ENCODE results near the gene N4BP2.

The N4BP2 gene

GRCh38 chr4:40199179-40199670 is 142.6 kb downstream of the N4BP2 start:
- peaks cover 3% of the 10 kb centered on the region; the same call in 1 of the 2 replicates for H3F3A ChIP-seq (ENCODE audit: insufficient read depth, low read length)
- H3K9ac ChIP-seq (ENCODE audit: low read length) = peak overlapping the region; percentile 99
- H3K79me2 ChIP-seq (ENCODE audit: insufficient read depth, low read length) = peaks cover 100% of the 10 kb centered on the region
- H4K20me1 ChIP-seq (ENCODE audit: insufficient read depth, low read length) = no peaks in the 10 kb centered on the region
- H3K9me3 ChIP-seq (ENCODE audit: low read length) = no peaks in the 10 kb centered on the region
- peak overlapping the region; percentile 100 for H3K27ac ChIP-seq (ENCODE audit: low read depth, low read length, poor library complexity, severe bottlenecking)
- H3K4me3 ChIP-seq (ENCODE audit: low read depth, low read length, poor library complexity, severe bottlenecking) = peak overlapping the region; percentile 82
- no peak overlapping the region for H2AFZ ChIP-seq (ENCODE audit: low read length)
- no peak for TF ChIP-seq CTCF (IDR thresholded peaks at IDR 0.05; ENCODE audit: low read length)
- TF ChIP-seq EZH2 (IDR thresholded peaks at IDR 0.05; ENCODE audit: borderline replicate concordance, low read length) = no peak
- H3K27me3 ChIP-seq (ENCODE audit: insufficient read depth, low read length) = no peaks in the 10 kb centered on the region
- H3K4me2 ChIP-seq (ENCODE audit: low read length) = peak overlapping the region; percentile 86
- no peaks in the 10 kb centered on the region for H3K9me2 ChIP-seq (ENCODE audit: low read depth, low read length)
- H3K36me3 ChIP-seq (ENCODE audit: insufficient read depth, low read length) = peaks cover 94% of the 10 kb centered on the region
- peaks cover 54% of the 10 kb centered on the region for H3K4me1 ChIP-seq (ENCODE audit: insufficient read depth, low read length, severe bottlenecking)

- H3K4me2 ChIP-seq (ENCODE audit: low read length) = peak overlapping the region; percentile 86
- no peaks in the 10 kb centered on the region for H3K9me2 ChIP-seq (ENCODE audit: low read depth, low read length)
- H3K27ac ChIP-seq (ENCODE audit: low read depth, low read length, poor library complexity, severe bottlenecking) = peak overlapping the region; percentile 100
- no peaks in the 10 kb centered on the region for H3K27me3 ChIP-seq (ENCODE audit: insufficient read depth, low read length)
- no peaks in the 10 kb centered on the region for H3K9me3 ChIP-seq (ENCODE audit: low read length)
- H3K9ac ChIP-seq (ENCODE audit: low read length) = peak overlapping the region; percentile 99
- H3K79me2 ChIP-seq (ENCODE audit: insufficient read depth, low read length) = peaks cover 100% of the 10 kb centered on the region
- H4K20me1 ChIP-seq (ENCODE audit: insufficient read depth, low read length) = no peaks in the 10 kb centered on the region
- TF ChIP-seq EZH2 (IDR thresholded peaks at IDR 0.05; ENCODE audit: borderline replicate concordance, low read length) (no peak), CTCF (IDR thresholded peaks at IDR 0.05; ENCODE audit: low read length) (no peak)
- peaks cover 93% of the 10 kb centered on the region for H3K36me3 ChIP-seq (ENCODE audit: insufficient read depth, low read length)
- H3F3A ChIP-seq (ENCODE audit: insufficient read depth, low read length) = peaks cover 3% of the 10 kb centered on the region; the same call in 1 of the 2 replicates
- no peak overlapping the region for H2AFZ ChIP-seq (ENCODE audit: low read length)
- peak overlapping the region; percentile 82 for H3K4me3 ChIP-seq (ENCODE audit: low read depth, low read length, poor library complexity, severe bottlenecking)
- H3K4me1 ChIP-seq (ENCODE audit: insufficient read depth, low read length, severe bottlenecking) = peaks cover 60% of the 10 kb centered on the region
Measured at GRCh38 chr4:40199999-40200874, 143.6 kb downstream of the N4BP2 start.

GRCh38 chr4:40200875-40201801 is 144.5 kb downstream of the N4BP2 start:
- H3K79me2 ChIP-seq (ENCODE audit: insufficient read depth, low read length) = peaks cover 100% of the 10 kb centered on the region
- no peaks in the 10 kb centered on the region for H4K20me1 ChIP-seq (ENCODE audit: insufficient read depth, low read length)
- H3K9me2 ChIP-seq (ENCODE audit: low read depth, low read length) = no peaks in the 10 kb centered on the region
- peak overlapping the region; percentile 82 for H3K4me3 ChIP-seq (ENCODE audit: low read depth, low read length, poor library complexity, severe bottlenecking)
- H2AFZ ChIP-seq (ENCODE audit: low read length) = no peak overlapping the region
- peaks cover 93% of the 10 kb centered on the region for H3K36me3 ChIP-seq (ENCODE audit: insufficient read depth, low read length)
- TF ChIP-seq EZH2 (IDR thresholded peaks at IDR 0.05; ENCODE audit: borderline replicate concordance, low read length) (no peak), CTCF (IDR thresholded peaks at IDR 0.05; ENCODE audit: low read length) (no peak)
- no peaks in the 10 kb centered on the region for H3K9me3 ChIP-seq (ENCODE audit: low read length)
- H3K4me1 ChIP-seq (ENCODE audit: insufficient read depth, low read length, severe bottlenecking) = peaks cover 60% of the 10 kb centered on the region
- peak overlapping the region; percentile 86 for H3K4me2 ChIP-seq (ENCODE audit: low read length)
- no peaks in the 10 kb centered on the region for H3K27me3 ChIP-seq (ENCODE audit: insufficient read depth, low read length)
- peaks cover 3% of the 10 kb centered on the region; the same call in 1 of the 2 replicates for H3F3A ChIP-seq (ENCODE audit: insufficient read depth, low read length)
- H3K9ac ChIP-seq (ENCODE audit: low read length) = peak overlapping the region; percentile 99
- peak overlapping the region; percentile 100 for H3K27ac ChIP-seq (ENCODE audit: low read depth, low read length, poor library complexity, severe bottlenecking)

Data from OCI-LY1 (cell line).